Measurements from ENCODE around the gene GLIPR1L1. TPM values are rescaled to one million over a fixed set of nuclear protein-coding genes. Genes with fewer than 3 reads are reported as not detected.

Gene GLIPR1L1
- total RNA-seq, 1 experiment from 2014 or later = not detected

DNA sequence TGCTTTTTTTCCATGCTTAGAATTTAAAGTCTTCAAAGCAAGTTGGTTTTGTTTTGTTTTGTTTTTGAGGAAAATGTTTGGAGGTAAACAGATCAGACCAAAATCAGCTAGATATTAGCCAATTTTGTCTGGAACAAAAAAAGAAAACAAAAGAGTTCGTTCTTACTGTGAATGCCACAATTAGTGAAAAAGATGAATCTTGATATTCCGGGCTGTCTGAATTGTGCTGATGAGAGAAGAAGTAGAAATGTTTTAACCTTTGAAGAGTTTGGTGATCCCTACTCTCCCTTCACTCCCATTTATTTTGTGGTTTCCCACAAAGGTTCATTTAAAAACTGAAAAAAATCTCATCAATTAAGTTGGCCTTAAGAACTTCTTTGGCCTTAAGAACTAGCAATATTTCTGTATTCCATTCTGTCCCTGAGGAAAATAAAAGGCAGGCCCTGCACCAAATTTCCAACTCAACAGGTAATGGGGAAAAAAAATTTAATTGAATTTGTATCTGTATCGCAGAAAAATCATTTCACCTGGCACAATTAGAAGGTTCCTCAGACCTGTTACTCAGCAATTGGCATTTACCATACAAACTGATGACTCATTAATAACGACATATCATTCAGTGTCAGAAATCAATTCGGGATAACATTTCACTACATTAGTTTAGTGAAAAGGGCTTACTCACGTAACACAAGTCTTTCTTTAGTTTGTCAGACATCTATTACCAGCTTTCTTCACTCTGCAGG lies 55.9 kb downstream of the GLIPR1L1 start:
- no peak for DNase-seq
- Histone ChIP-seq H3K79me2 (ENCODE audit: low read depth) (0 out of 2 replicates have a peak, but pooled peaks cover 4% of the 10 kb centered on the region), H3K27me3 (ENCODE audit: insufficient read depth, low read depth) (no peaks in the 10 kb centered on the region), H2AFZ (peak overlapping the region; percentile 98), H3K4me3 (peak overlapping the region; percentile 69), H3K4me1 (replicated peaks; ENCODE audit: insufficient read depth) (peaks cover 21% of the 10 kb centered on the region), H3K36me3 (ENCODE audit: low read depth) (no peaks in the 10 kb centered on the region), H3K9me2 (ENCODE audit: insufficient read depth) (no peaks in the 10 kb centered on the region), H3K27ac (peak overlapping the region; percentile 56), H3F3A (ENCODE audit: insufficient read depth, low read depth) (peaks cover 4% of the 10 kb centered on the region; the same call in 1 of the 2 replicates), H4K20me1 (ENCODE audit: insufficient read depth) (no peaks in the 10 kb centered on the region), H3K9me3 (ENCODE audit: insufficient read depth, low read depth) (no peaks in the 10 kb centered on the region), H3K4me2 (peak overlapping the region; percentile 88)
- TF ChIP-seq, protein P1, sequence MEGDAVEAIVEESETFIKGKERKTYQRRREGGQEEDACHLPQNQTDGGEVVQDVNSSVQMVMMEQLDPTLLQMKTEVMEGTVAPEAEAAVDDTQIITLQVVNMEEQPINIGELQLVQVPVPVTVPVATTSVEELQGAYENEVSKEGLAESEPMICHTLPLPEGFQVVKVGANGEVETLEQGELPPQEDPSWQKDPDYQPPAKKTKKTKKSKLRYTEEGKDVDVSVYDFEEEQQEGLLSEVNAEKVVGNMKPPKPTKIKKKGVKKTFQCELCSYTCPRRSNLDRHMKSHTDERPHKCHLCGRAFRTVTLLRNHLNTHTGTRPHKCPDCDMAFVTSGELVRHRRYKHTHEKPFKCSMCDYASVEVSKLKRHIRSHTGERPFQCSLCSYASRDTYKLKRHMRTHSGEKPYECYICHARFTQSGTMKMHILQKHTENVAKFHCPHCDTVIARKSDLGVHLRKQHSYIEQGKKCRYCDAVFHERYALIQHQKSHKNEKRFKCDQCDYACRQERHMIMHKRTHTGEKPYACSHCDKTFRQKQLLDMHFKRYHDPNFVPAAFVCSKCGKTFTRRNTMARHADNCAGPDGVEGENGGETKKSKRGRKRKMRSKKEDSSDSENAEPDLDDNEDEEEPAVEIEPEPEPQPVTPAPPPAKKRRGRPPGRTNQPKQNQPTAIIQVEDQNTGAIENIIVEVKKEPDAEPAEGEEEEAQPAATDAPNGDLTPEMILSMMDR (conservative IDR thresholded peaks at IDR 0.05) = no peak
- no peak for TF ChIP-seq EZH2 (IDR thresholded peaks at IDR 0.05; ENCODE audit: low read depth)
- CTCF ChIA-PET = interaction anchor here (0.5 to 1.5 kb wide), 5 partner anchors 60 to 501 kb away, joined by 3 to 7 read pairs (median 4); partner anchors contain the start of gene CAPS2
- POLR2A ChIA-PET (ENCODE audit: unreplicated experiment) = interaction anchor here (0.6 kb wide), 1 partner anchor 121 kb away, joined by 3 read pairs; the partner anchor contains the start of gene KRR1
- BruUV-seq (replicated peaks) = TSS peak; percentile 74
- intact Hi-C loops (cut with micrococcal nuclease; ENCODE audit: unreplicated experiment) = loop anchor here (2.0 to 5.0 kb wide), 2 partner anchors 120 to 1067 kb away; partner anchors contain the start of gene KRR1

GRCh38 chr12:75390899-75391538 lies 56.5 kb downstream of the GLIPR1L1 start, which contains the start of gene GLIPR1L2:
TSS of gene GLIPR1L2 (plus strand) at chr12:75391089. CDS start at chr12:75391117, 28 bp downstream.
- H2AFZ ChIP-seq = peak within 1 kb of the TSS; percentile 98
- BruUV-seq (replicated peaks) = TSS peak; percentile 95
- intact Hi-C loops (cut with micrococcal nuclease; ENCODE audit: unreplicated experiment) = loop anchor here (1.0 to 5.0 kb wide), 3 partner anchors 89 to 1066 kb away; partner anchors contain the start of genes GLIPR1 and KRR1

More at GRCh38 chr12:75390899-75391538, 56.5 kb downstream of the GLIPR1L1 start, which contains the start of gene GLIPR1L2:
- DNase-seq = peak; percentile 89 to 95
- peak within 1 kb of the TSS; percentile 56 for H3K27ac ChIP-seq
- H3K27me3 ChIP-seq (ENCODE audit: insufficient read depth, low read depth) = no peaks in the 10 kb centered on the region
- H3K36me3 ChIP-seq (ENCODE audit: low read depth) = no peaks in the 10 kb centered on the region
- TF ChIP-seq, protein P1 (conservative IDR thresholded peaks at IDR 0.05) = peak; percentile 88
- TF ChIP-seq EZH2 (IDR thresholded peaks at IDR 0.05; ENCODE audit: low read depth) = no peak
- H3K4me1 ChIP-seq (replicated peaks; ENCODE audit: insufficient read depth) = peaks cover 21% of the 10 kb centered on the region
- H3K79me2 ChIP-seq (ENCODE audit: low read depth) = 0 out of 2 replicates have a peak, but pooled peaks cover 4% of the 10 kb centered on the region
- CTCF ChIA-PET = interaction anchor here (0.5 to 1.5 kb wide), 8 partner anchors 56 to 500 kb away, joined by 3 to 7 read pairs (median 3); partner anchors contain the start of gene CAPS2
- H3K9me2 ChIP-seq (ENCODE audit: insufficient read depth) = no peaks in the 10 kb centered on the region
- H3K4me3 ChIP-seq = peak within 1 kb of the TSS; percentile 69
- H3K9me3 ChIP-seq (ENCODE audit: insufficient read depth, low read depth) = no peaks in the 10 kb centered on the region
- no peaks in the 10 kb centered on the region for H4K20me1 ChIP-seq (ENCODE audit: insufficient read depth)
- POLR2A ChIA-PET (ENCODE audit: unreplicated experiment) = interaction anchor here (0.6 to 0.7 kb wide), 4 partner anchors 89 to 650 kb away, joined by 3 to 11 read pairs (median 4); partner anchors contain the start of genes GLIPR1 and KRR1
- H3F3A ChIP-seq (ENCODE audit: insufficient read depth, low read depth) = peaks cover 4% of the 10 kb centered on the region; the same call in 1 of the 2 replicates
- H3K4me2 ChIP-seq = peak within 1 kb of the TSS; percentile 88
